Measurements from ENCODE around the gene SLC30A7.

DNA sequence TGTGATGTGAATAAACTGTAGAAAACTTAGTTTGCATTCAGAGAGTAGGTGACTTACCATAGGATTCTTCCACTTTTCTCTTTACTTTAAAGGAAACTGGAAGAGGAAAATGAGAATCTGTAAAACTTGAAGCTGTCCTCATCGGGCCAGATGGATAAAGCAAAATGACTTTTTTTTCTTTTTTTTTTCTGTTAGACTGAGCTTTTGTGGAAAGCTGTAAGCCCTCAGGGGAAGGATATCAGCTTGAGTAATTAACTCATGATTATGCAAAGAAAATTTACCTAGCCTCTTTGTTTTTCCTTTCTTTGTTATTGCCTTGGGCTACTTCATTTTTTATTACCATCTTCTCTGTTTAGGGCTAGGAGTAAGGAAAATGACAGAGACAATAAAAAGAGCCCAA, 76.3 kb downstream of the SLC30A7 start:
- TF ChIP-seq, protein P1, sequence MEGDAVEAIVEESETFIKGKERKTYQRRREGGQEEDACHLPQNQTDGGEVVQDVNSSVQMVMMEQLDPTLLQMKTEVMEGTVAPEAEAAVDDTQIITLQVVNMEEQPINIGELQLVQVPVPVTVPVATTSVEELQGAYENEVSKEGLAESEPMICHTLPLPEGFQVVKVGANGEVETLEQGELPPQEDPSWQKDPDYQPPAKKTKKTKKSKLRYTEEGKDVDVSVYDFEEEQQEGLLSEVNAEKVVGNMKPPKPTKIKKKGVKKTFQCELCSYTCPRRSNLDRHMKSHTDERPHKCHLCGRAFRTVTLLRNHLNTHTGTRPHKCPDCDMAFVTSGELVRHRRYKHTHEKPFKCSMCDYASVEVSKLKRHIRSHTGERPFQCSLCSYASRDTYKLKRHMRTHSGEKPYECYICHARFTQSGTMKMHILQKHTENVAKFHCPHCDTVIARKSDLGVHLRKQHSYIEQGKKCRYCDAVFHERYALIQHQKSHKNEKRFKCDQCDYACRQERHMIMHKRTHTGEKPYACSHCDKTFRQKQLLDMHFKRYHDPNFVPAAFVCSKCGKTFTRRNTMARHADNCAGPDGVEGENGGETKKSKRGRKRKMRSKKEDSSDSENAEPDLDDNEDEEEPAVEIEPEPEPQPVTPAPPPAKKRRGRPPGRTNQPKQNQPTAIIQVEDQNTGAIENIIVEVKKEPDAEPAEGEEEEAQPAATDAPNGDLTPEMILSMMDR (IDR thresholded peaks at IDR 0.05), result no peak
- no peak for TF ChIP-seq POLR2A (IDR thresholded peaks at IDR 0.05)

Data from right lobe of liver (tissue), 4 donors.